Measurements from ENCODE around the gene CAMTA1. TPM values are rescaled to one million over a fixed set of nuclear protein-coding genes. Genes with fewer than 3 reads are reported as not detected.

The CAMTA1 gene
- polyA plus RNA-seq, 1 donor from 2014 or later = 162 TPM

GRCh38 chr1:7632681-7633080 lies 847.4 kb downstream of the CAMTA1 start:
- Histone ChIP-seq H3K27me3 (ENCODE audit: insufficient read depth, low read depth, low read length) (no peaks in the 10 kb centered on the region), H3K4me2 (ENCODE audit: low read length) (no peak overlapping the region), H3K9ac (ENCODE audit: low read length) (no peak overlapping the region), H3K9me3 (ENCODE audit: low read length) (no peaks in the 10 kb centered on the region), H3K9me2 (ENCODE audit: insufficient read depth, low read length) (no peaks in the 10 kb centered on the region), H3F3A (ENCODE audit: insufficient read depth, low read length, poor library complexity, severe bottlenecking) (no peaks in the 10 kb centered on the region), H3K36me3 (ENCODE audit: insufficient read depth, low read length) (no peaks in the 10 kb centered on the region), H3K79me2 (replicated peaks; ENCODE audit: insufficient read depth, low read length) (no peaks in the 10 kb centered on the region), H3K4me3 (ENCODE audit: low read length) (no peak overlapping the region), H4K20me1 (ENCODE audit: insufficient read depth) (no peaks in the 10 kb centered on the region), H3K27ac (ENCODE audit: low read length) (no peak overlapping the region), H2AFZ (ENCODE audit: low read depth, low read length) (no peak overlapping the region)
- TF ChIP-seq POLR2AphosphoS5 (IDR thresholded peaks at IDR 0.05) (no peak), SMC3 (conservative IDR thresholded peaks at IDR 0.05; ENCODE audit: poor library complexity) (no peak)

- H3K27ac ChIP-seq (ENCODE audit: low read length) = no peak overlapping the region
- TF ChIP-seq SMC3 (conservative IDR thresholded peaks at IDR 0.05; ENCODE audit: poor library complexity) = no peak
- TF ChIP-seq EZH2 (IDR thresholded peaks at IDR 0.05; ENCODE audit: borderline replicate concordance, insufficient read depth, low read length, poor library complexity, severe bottlenecking) = no peak
- no peak for TF ChIP-seq RAD21 (conservative IDR thresholded peaks at IDR 0.05)
- TF ChIP-seq TAF1 (IDR thresholded peaks at IDR 0.05; ENCODE audit: low read depth) = no peak
- TF ChIP-seq EP300 (conservative IDR thresholded peaks at IDR 0.05; ENCODE audit: poor library complexity, severe bottlenecking) = no peak
- no peak overlapping the region for H3K4me2 ChIP-seq (ENCODE audit: low read length)
- no peaks in the 10 kb centered on the region for H3K9me3 ChIP-seq (ENCODE audit: low read length)
- no peak overlapping the region for H2AFZ ChIP-seq (ENCODE audit: low read depth, low read length)
- no peaks in the 10 kb centered on the region for H4K20me1 ChIP-seq (ENCODE audit: insufficient read depth)
- no peak overlapping the region for H3K9ac ChIP-seq (ENCODE audit: low read length)
- no peaks in the 10 kb centered on the region for H3K79me2 ChIP-seq (replicated peaks; ENCODE audit: insufficient read depth, low read length)
- H3K36me3 ChIP-seq (ENCODE audit: insufficient read depth, low read length) = no peaks in the 10 kb centered on the region
- no peaks in the 10 kb centered on the region for H3K9me2 ChIP-seq (ENCODE audit: insufficient read depth, low read length)
- no peaks in the 10 kb centered on the region for H3K27me3 ChIP-seq (ENCODE audit: insufficient read depth, low read depth, low read length)
- no peak overlapping the region for H3K4me3 ChIP-seq (ENCODE audit: low read length)
- no peaks in the 10 kb centered on the region for H3F3A ChIP-seq (ENCODE audit: insufficient read depth, low read length, poor library complexity, severe bottlenecking)
Observed at GRCh38 chr1:7633506-7634245, 848.4 kb downstream of the CAMTA1 start.

- Histone ChIP-seq H3K36me3 (ENCODE audit: insufficient read depth, low read length) (no peaks in the 10 kb centered on the region), H4K20me1 (ENCODE audit: insufficient read depth) (no peaks in the 10 kb centered on the region), H3K79me2 (replicated peaks; ENCODE audit: insufficient read depth, low read length) (no peaks in the 10 kb centered on the region), H3K27ac (ENCODE audit: low read length) (no peak overlapping the region), H3K27me3 (ENCODE audit: insufficient read depth, low read depth, low read length) (no peaks in the 10 kb centered on the region), H2AFZ (ENCODE audit: low read depth, low read length) (no peak overlapping the region), H3K9ac (ENCODE audit: low read length) (no peak overlapping the region), H3K4me2 (ENCODE audit: low read length) (no peak overlapping the region), H3K9me2 (ENCODE audit: insufficient read depth, low read length) (no peaks in the 10 kb centered on the region), H3K9me3 (ENCODE audit: low read length) (no peaks in the 10 kb centered on the region), H3F3A (ENCODE audit: insufficient read depth, low read length, poor library complexity, severe bottlenecking) (no peaks in the 10 kb centered on the region), H3K4me3 (ENCODE audit: low read length) (no peak overlapping the region)
- no peak for TF ChIP-seq CTCF (IDR thresholded peaks at IDR 0.05; ENCODE audit: poor library complexity, severe bottlenecking)
- TF ChIP-seq SMC3 (conservative IDR thresholded peaks at IDR 0.05; ENCODE audit: poor library complexity) = no peak
Observed at GRCh38 chr1:7634546-7635240, 849.4 kb downstream of the CAMTA1 start.

Data from neural cell (in vitro differentiated cells).